ENCODE measurements around the gene NAALADL2. TPM values are rescaled to one million over a fixed set of nuclear protein-coding genes. Genes with fewer than 3 reads are reported as not detected.

NAALADL2 gene
- total and polyA plus RNA-seq, 5 donors, result 1.3 to 10.7 (median 9.7) TPM

DNA sequence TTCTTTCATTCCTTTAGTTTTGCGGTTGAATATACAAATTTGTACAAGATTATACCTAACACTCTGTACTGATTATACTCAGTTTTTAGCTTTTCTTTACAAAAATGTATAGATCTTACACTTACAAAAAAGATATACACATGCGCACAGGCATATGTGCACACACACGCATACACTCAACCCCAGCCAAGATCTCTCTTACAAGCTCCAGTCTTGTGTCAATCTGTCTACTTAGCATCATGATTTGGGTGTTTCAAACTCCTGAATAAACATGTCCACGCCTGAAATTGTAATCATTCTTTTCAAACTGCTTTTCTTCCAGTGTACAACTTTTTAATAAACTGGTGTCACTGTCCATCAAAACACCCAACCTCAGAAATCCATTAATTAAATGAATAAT is 180.7 kb downstream of the NAALADL2 start:
- Histone ChIP-seq H3K27ac (ENCODE audit: low read length) (no peak overlapping the region), H3K27me3 (ENCODE audit: control insufficient read depth, insufficient read depth) (no peaks in the 10 kb centered on the region), H3K4me3 (ENCODE audit: low read length) (no peak overlapping the region), H3K4me1 (ENCODE audit: control insufficient read depth, insufficient read depth, low read length) (no peaks in the 10 kb centered on the region), H3K9me3 (ENCODE audit: control insufficient read depth, low read length) (no peaks in the 10 kb centered on the region)
- DNase-seq (no peak), ATAC-seq (no peak)
- intact Hi-C loops (cut with DNase I), result no loop called here
- 96% methylated on average over 4 of the region's 4 CpGs for WGBS

- DNase-seq (no peak), ATAC-seq (no peak)
- intact Hi-C loops (cut with DNase I), result no loop called here
- WGBS, result 82% methylated on average over 2 of the region's 2 CpGs
- no peaks in the 10 kb centered on the region for H3K9me3 ChIP-seq (ENCODE audit: control insufficient read depth, low read length)
- H3K4me3 ChIP-seq (ENCODE audit: low read length), result no peak overlapping the region
- H3K27me3 ChIP-seq (ENCODE audit: control insufficient read depth, insufficient read depth), result no peaks in the 10 kb centered on the region
- H3K4me1 ChIP-seq (ENCODE audit: control insufficient read depth, insufficient read depth, low read length), result no peaks in the 10 kb centered on the region
- H3K27ac ChIP-seq (ENCODE audit: low read length), result no peak overlapping the region
These were observed 182.2 kb downstream of the NAALADL2 start for GRCh38 chr3:175041369-175041768.

DNA sequence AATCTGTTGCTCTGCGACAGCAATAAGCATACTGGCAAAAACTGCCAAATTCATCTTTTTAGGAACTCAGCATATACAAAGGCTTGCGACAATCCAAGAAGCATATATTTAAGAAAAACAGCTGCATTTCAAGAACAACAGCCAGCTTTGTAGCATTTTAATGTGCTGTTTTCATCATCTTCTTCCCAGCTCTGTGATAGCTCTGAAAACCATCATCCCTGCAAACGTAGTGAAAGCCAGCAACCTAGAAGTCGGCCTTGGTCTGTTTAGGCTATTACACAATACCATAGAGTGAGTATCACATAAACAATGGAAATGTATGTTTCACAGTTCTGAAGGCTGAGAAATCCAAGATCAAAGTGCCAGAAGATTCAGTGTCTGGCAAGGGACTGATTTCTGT is 187.5 kb downstream of the NAALADL2 start:
- no peak overlapping the region for H3K27ac ChIP-seq (ENCODE audit: low read length)
- no peaks in the 10 kb centered on the region for H3K4me1 ChIP-seq (ENCODE audit: control insufficient read depth, insufficient read depth, low read length)
- H3K9me3 ChIP-seq (ENCODE audit: control insufficient read depth, low read length), result no peaks in the 10 kb centered on the region
- 78% methylated on average over 4 of the region's 4 CpGs for WGBS
- no peaks in the 10 kb centered on the region for H3K27me3 ChIP-seq (ENCODE audit: control insufficient read depth, insufficient read depth)
- H3K4me3 ChIP-seq (ENCODE audit: low read length), result no peak overlapping the region
- intact Hi-C loops (cut with DNase I), result no loop called here
- ATAC-seq (no peak), DNase-seq (no peak)

DNA sequence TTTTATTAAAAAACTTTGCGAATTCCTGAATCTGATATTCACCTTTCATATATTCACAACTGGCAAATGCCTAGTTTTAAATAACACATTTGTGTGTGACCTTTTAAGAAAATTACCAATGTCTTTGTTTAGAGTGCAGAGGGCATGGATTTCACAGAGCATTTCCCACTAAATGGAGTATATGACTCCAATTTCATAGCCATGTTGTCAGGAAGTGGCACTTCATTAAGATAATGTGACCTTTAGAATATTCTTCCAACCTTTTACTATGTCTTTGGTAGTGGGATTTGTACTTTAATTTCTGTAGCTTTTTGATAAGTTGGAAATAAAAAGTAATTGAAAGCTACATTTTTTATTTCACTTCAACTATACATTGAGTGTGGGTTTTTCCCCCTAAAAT is 188.7 kb downstream of the NAALADL2 start:
- intact Hi-C loops (cut with DNase I), result no loop called here
- H3K4me3 ChIP-seq (ENCODE audit: low read length), result no peak overlapping the region
- H3K27ac ChIP-seq (ENCODE audit: low read length), result no peak overlapping the region
- no peaks in the 10 kb centered on the region for H3K4me1 ChIP-seq (ENCODE audit: control insufficient read depth, insufficient read depth, low read length)
- no peak for ATAC-seq
- 92% methylated on average over 1 of the region's 1 CpG for WGBS
- H3K27me3 ChIP-seq (ENCODE audit: control insufficient read depth, insufficient read depth), result no peaks in the 10 kb centered on the region
- no peaks in the 10 kb centered on the region for H3K9me3 ChIP-seq (ENCODE audit: control insufficient read depth, low read length)
- DNase-seq, result no peak

GRCh38 chr3:175057401-175057800 is 198.3 kb downstream of the NAALADL2 start:
- WGBS, result 71% methylated on average over 3 of the region's 3 CpGs
- no peak for DNase-seq
- Histone ChIP-seq H3K4me3 (ENCODE audit: low read length) (no peak overlapping the region), H3K27ac (ENCODE audit: low read length) (no peak overlapping the region), H3K9me3 (ENCODE audit: control insufficient read depth, low read length) (no peaks in the 10 kb centered on the region), H3K4me1 (ENCODE audit: control insufficient read depth, insufficient read depth, low read length) (no peaks in the 10 kb centered on the region), H3K27me3 (ENCODE audit: control insufficient read depth, insufficient read depth) (no peaks in the 10 kb centered on the region)
- ATAC-seq, result no peak
- intact Hi-C loops (cut with DNase I), result no loop called here

GRCh38 chr3:175059788-175060187 is 200.7 kb downstream of the NAALADL2 start:
- Histone ChIP-seq H3K27ac (ENCODE audit: low read length) (no peak overlapping the region), H3K27me3 (ENCODE audit: control insufficient read depth, insufficient read depth) (no peaks in the 10 kb centered on the region), H3K4me3 (ENCODE audit: low read length) (no peak overlapping the region), H3K9me3 (ENCODE audit: control insufficient read depth, low read length) (no peaks in the 10 kb centered on the region), H3K4me1 (ENCODE audit: control insufficient read depth, insufficient read depth, low read length) (no peaks in the 10 kb centered on the region)
- intact Hi-C loops (cut with DNase I), result no loop called here
- no peak for ATAC-seq
- DNase-seq, result no peak
- 89% methylated on average over 4 of the region's 4 CpGs for WGBS

GRCh38 chr3:175065497-175065896 is 206.4 kb downstream of the NAALADL2 start:
- ATAC-seq, result no peak
- no peaks in the 10 kb centered on the region for H3K9me3 ChIP-seq (ENCODE audit: control insufficient read depth, low read length)
- no peak overlapping the region for H3K4me3 ChIP-seq (ENCODE audit: low read length)

GRCh38 chr3:175066617-175067415 is 207.7 kb downstream of the NAALADL2 start:
- Histone ChIP-seq H3K27ac (ENCODE audit: low read length) (no peak overlapping the region), H3K4me1 (ENCODE audit: control insufficient read depth, insufficient read depth, low read length) (no peaks in the 10 kb centered on the region), H3K27me3 (ENCODE audit: control insufficient read depth, insufficient read depth) (no peaks in the 10 kb centered on the region), H3K4me3 (ENCODE audit: low read length) (no peak overlapping the region), H3K9me3 (ENCODE audit: control insufficient read depth, low read length) (no peaks in the 10 kb centered on the region)
- WGBS, result 88% methylated on average over 4 of the region's 4 CpGs
- no peak for DNase-seq
- no peak for ATAC-seq
- intact Hi-C loops (cut with DNase I), result no loop called here

More at GRCh38 chr3:175065497-175065896, 206.4 kb downstream of the NAALADL2 start:
- no peaks in the 10 kb centered on the region for H3K27me3 ChIP-seq (ENCODE audit: control insufficient read depth, insufficient read depth)
- intact Hi-C loops (cut with DNase I), result no loop called here
- no peak overlapping the region for H3K27ac ChIP-seq (ENCODE audit: low read length)
- H3K4me1 ChIP-seq (ENCODE audit: control insufficient read depth, insufficient read depth, low read length), result no peaks in the 10 kb centered on the region
- DNase-seq, result no peak
- WGBS, result 77% methylated on average over 2 of the region's 2 CpGs

DNA sequence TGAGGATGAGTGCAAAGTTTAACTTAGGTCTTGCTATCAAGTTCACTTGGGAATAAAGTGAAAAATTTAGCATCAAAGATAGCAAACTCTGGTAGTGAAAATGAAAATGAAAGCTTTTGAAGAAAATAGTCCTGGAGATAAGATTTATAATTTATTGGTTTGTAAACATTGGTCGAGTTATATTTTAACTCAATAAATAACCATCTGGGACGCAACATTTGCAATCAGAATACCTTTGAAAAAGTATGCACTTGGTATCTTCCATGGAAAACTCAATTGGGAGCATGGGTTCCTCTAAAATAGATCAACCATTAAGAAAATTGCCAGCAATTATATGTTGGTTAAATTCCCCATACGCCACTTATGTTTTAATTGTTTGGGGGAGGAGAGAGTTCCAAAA is 209.5 kb downstream of the NAALADL2 start:
- H3K27me3 ChIP-seq (ENCODE audit: control insufficient read depth, insufficient read depth), result no peaks in the 10 kb centered on the region
- no peaks in the 10 kb centered on the region for H3K4me1 ChIP-seq (ENCODE audit: control insufficient read depth, insufficient read depth, low read length)
- no peak overlapping the region for H3K27ac ChIP-seq (ENCODE audit: low read length)
- 91% methylated on average over 3 of the region's 3 CpGs for WGBS
- intact Hi-C loops (cut with DNase I), result no loop called here
- H3K9me3 ChIP-seq (ENCODE audit: control insufficient read depth, low read length), result no peaks in the 10 kb centered on the region
- H3K4me3 ChIP-seq (ENCODE audit: low read length), result no peak overlapping the region
- ATAC-seq (no peak), DNase-seq (no peak)

DNA sequence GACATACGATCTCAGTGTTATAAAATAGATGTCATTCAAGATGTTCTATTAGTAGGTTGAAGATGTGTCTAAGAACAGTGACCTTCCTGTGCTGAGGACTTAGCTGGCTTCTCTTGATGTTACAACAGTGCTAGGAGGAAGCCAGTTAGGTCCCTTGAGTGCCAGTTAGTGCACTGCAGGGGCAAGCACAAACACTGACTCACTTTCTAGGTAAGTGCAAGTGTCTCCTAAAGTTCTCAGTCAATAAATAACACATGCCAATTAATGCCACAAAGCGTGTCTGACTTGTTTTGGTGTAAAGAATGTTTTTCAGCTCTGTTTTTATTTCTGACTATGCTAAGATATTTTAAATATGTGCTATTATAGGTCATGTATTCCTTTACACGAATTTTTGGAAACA is 211.8 kb downstream of the NAALADL2 start:
- Histone ChIP-seq H3K4me1 (ENCODE audit: control insufficient read depth, insufficient read depth, low read length) (no peaks in the 10 kb centered on the region), H3K9me3 (ENCODE audit: control insufficient read depth, low read length) (no peaks in the 10 kb centered on the region), H3K27ac (ENCODE audit: low read length) (no peak overlapping the region), H3K4me3 (ENCODE audit: low read length) (no peak overlapping the region), H3K27me3 (ENCODE audit: control insufficient read depth, insufficient read depth) (no peaks in the 10 kb centered on the region)
- WGBS, result 77% methylated on average over 3 of the region's 3 CpGs
- intact Hi-C loops (cut with DNase I), result no loop called here
- no peak for ATAC-seq
- DNase-seq, result no peak

- Histone ChIP-seq H3K4me3 (ENCODE audit: low read length) (no peak overlapping the region), H3K4me1 (ENCODE audit: control insufficient read depth, insufficient read depth, low read length) (no peaks in the 10 kb centered on the region), H3K27ac (ENCODE audit: low read length) (no peak overlapping the region), H3K27me3 (ENCODE audit: control insufficient read depth, insufficient read depth) (no peaks in the 10 kb centered on the region), H3K9me3 (ENCODE audit: control insufficient read depth, low read length) (no peaks in the 10 kb centered on the region)
- DNase-seq (no peak), ATAC-seq (no peak)
- intact Hi-C loops (cut with DNase I), result no loop called here
- 82% methylated on average over 6 of the region's 6 CpGs for WGBS
These were observed 214.2 kb downstream of the NAALADL2 start for GRCh38 chr3:175073219-175073905.
